ENCODE measurements around the gene KLF9. TPM values are rescaled to one million over a fixed set of nuclear protein-coding genes. Genes with fewer than 3 reads are reported as not detected.
A peak's percentile ranks its signal among the peaks of the same experiment; 100 is the strongest.

KLF9 gene
- polyA plus RNA-seq, 1 of the 3 experiments (the other 2 are of a cell fraction) = 5.8 TPM

DNA sequence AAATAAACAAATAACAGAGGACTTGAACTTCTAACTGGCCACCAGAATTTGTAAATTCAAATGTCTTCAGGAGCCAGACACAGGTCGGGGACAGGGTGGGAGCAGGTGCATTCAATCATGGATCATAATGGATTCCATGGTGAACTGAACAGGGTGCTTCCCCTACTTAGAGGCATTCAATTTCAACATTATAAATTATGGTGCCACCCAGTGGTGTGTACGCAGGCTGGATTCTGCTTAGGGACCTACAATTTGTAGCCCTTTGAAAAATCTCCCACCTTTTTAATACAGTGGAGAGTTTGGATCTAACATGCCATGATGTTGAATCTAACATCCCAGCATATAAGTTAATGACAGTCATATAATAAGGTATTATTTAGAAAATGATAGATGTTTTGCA, 22.3 kb downstream of the KLF9 start:
- Histone ChIP-seq H3K4me3 (ENCODE audit: low read depth in 2 of 2, low read length in 1 of 2) (no peak overlapping the region), H3K27ac (ENCODE audit: low read depth in 2 of 2, low read length in 1 of 2) (no peak overlapping the region), H3K79me2 (ENCODE audit: insufficient read depth) (peaks cover 37% of the 10 kb centered on the region), H3K9ac (no peak overlapping the region), H3K4me2 (no peak overlapping the region), H2AFZ (ENCODE audit: low read depth) (no peak overlapping the region), H3K4me1 (ENCODE audit: control insufficient read depth in 1 of 2, insufficient read depth in 2 of 2, low read depth in 1 of 2, low read length in 1 of 2) (peaks cover 0 to 2% of the 10 kb centered on the region in 2 experiments; a peak in 1 of 4 replicates), H3F3A (replicated peaks; ENCODE audit: insufficient read depth) (no peaks in the 10 kb centered on the region), H3K36me3 (replicated peaks in 1 of 2; ENCODE audit: control insufficient read depth in 1 of 2, insufficient read depth in 2 of 2, low read length in 1 of 2) (no peaks in the 10 kb centered on the region), H3K27me3 (ENCODE audit: insufficient read depth) (no peaks in the 10 kb centered on the region), H3K9me2 (no peaks in the 10 kb centered on the region), H3K9me3 (no peaks in the 10 kb centered on the region), H4K20me1 (ENCODE audit: insufficient read depth) (peaks cover 87% of the 10 kb centered on the region)
- TF ChIP-seq RAD21 (IDR thresholded peaks at IDR 0.05; ENCODE audit: low read length) (peak; percentile 45; the same call in 1 of the 2 replicates), EP300 (IDR thresholded peaks at IDR 0.05; ENCODE audit: borderline replicate concordance in 1 of 2, low read depth in 1 of 2, low read length in 1 of 2) (no peak), SIN3A (IDR thresholded peaks at IDR 0.05; ENCODE audit: borderline replicate concordance, low read depth, low read length) (no peak), YY1 (IDR thresholded peaks at IDR 0.05; ENCODE audit: low read depth) (no peak), JUND (IDR thresholded peaks at IDR 0.05) (no peak), NFIC (IDR thresholded peaks at IDR 0.05; ENCODE audit: borderline replicate concordance) (no peak), SMC3 (IDR thresholded peaks at IDR 0.05; ENCODE audit: low read depth, low read length) (peak; percentile 24; the same call in 1 of the 2 replicates), RFX5 (IDR thresholded peaks at IDR 0.05; ENCODE audit: low read length) (no peak), FOSL2 (IDR thresholded peaks at IDR 0.05; ENCODE audit: borderline replicate concordance, low read depth) (no peak), MEF2A (IDR thresholded peaks at IDR 0.05; ENCODE audit: borderline replicate concordance, low read depth) (no peak), FOXM1 (IDR thresholded peaks at IDR 0.05; ENCODE audit: low read depth) (no peak), GABPA (IDR thresholded peaks at IDR 0.05; ENCODE audit: low read depth) (no peak), POLR2AphosphoS5 (IDR thresholded peaks at IDR 0.05; ENCODE audit: low read depth, low read length) (no peak)
- TF ChIP-seq, protein P1, sequence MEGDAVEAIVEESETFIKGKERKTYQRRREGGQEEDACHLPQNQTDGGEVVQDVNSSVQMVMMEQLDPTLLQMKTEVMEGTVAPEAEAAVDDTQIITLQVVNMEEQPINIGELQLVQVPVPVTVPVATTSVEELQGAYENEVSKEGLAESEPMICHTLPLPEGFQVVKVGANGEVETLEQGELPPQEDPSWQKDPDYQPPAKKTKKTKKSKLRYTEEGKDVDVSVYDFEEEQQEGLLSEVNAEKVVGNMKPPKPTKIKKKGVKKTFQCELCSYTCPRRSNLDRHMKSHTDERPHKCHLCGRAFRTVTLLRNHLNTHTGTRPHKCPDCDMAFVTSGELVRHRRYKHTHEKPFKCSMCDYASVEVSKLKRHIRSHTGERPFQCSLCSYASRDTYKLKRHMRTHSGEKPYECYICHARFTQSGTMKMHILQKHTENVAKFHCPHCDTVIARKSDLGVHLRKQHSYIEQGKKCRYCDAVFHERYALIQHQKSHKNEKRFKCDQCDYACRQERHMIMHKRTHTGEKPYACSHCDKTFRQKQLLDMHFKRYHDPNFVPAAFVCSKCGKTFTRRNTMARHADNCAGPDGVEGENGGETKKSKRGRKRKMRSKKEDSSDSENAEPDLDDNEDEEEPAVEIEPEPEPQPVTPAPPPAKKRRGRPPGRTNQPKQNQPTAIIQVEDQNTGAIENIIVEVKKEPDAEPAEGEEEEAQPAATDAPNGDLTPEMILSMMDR (IDR thresholded peaks at IDR 0.05) = peak; percentile 45
- TF ChIP-seq, protein P2, sequence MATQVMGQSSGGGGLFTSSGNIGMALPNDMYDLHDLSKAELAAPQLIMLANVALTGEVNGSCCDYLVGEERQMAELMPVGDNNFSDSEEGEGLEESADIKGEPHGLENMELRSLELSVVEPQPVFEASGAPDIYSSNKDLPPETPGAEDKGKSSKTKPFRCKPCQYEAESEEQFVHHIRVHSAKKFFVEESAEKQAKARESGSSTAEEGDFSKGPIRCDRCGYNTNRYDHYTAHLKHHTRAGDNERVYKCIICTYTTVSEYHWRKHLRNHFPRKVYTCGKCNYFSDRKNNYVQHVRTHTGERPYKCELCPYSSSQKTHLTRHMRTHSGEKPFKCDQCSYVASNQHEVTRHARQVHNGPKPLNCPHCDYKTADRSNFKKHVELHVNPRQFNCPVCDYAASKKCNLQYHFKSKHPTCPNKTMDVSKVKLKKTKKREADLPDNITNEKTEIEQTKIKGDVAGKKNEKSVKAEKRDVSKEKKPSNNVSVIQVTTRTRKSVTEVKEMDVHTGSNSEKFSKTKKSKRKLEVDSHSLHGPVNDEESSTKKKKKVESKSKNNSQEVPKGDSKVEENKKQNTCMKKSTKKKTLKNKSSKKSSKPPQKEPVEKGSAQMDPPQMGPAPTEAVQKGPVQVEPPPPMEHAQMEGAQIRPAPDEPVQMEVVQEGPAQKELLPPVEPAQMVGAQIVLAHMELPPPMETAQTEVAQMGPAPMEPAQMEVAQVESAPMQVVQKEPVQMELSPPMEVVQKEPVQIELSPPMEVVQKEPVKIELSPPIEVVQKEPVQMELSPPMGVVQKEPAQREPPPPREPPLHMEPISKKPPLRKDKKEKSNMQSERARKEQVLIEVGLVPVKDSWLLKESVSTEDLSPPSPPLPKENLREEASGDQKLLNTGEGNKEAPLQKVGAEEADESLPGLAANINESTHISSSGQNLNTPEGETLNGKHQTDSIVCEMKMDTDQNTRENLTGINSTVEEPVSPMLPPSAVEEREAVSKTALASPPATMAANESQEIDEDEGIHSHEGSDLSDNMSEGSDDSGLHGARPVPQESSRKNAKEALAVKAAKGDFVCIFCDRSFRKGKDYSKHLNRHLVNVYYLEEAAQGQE (IDR thresholded peaks at IDR 0.05; ENCODE audit: low read depth, low read length) = no peak
- TF ChIP-seq, protein P3, sequence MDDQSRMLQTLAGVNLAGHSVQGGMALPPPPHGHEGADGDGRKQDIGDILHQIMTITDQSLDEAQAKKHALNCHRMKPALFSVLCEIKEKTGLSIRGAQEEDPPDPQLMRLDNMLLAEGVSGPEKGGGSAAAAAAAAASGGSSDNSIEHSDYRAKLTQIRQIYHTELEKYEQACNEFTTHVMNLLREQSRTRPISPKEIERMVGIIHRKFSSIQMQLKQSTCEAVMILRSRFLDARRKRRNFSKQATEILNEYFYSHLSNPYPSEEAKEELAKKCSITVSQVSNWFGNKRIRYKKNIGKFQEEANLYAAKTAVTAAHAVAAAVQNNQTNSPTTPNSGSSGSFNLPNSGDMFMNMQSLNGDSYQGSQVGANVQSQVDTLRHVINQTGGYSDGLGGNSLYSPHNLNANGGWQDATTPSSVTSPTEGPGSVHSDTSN (IDR thresholded peaks at IDR 0.05) = no peak
- TF ChIP-seq, protein P4, sequence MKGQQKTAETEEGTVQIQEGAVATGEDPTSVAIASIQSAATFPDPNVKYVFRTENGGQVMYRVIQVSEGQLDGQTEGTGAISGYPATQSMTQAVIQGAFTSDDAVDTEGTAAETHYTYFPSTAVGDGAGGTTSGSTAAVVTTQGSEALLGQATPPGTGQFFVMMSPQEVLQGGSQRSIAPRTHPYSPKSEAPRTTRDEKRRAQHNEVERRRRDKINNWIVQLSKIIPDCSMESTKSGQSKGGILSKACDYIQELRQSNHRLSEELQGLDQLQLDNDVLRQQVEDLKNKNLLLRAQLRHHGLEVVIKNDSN (IDR thresholded peaks at IDR 0.05; ENCODE audit: borderline replicate concordance, low read depth) = no peak
- TF ChIP-seq, protein P5, sequence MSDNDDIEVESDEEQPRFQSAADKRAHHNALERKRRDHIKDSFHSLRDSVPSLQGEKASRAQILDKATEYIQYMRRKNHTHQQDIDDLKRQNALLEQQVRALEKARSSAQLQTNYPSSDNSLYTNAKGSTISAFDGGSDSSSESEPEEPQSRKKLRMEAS (IDR thresholded peaks at IDR 0.05; ENCODE audit: low read depth) = no peak
- TF ChIP-seq, protein P6, sequence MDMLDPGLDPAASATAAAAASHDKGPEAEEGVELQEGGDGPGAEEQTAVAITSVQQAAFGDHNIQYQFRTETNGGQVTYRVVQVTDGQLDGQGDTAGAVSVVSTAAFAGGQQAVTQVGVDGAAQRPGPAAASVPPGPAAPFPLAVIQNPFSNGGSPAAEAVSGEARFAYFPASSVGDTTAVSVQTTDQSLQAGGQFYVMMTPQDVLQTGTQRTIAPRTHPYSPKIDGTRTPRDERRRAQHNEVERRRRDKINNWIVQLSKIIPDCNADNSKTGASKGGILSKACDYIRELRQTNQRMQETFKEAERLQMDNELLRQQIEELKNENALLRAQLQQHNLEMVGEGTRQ (IDR thresholded peaks at IDR 0.05; ENCODE audit: borderline replicate concordance, low read depth, low read length) = no peak
- DNase-seq = peak; percentile 34
- ChIA-PET POLR2A (no interaction called here), CTCF (interaction anchor here (1.1 to 1.2 kb wide), 2 partner anchors 13 to 210 kb away, joined by 3 read pairs; no protein-coding TSS in a partner anchor)
- WGBS (ENCODE audit: low lambda C conversion rate) = 61% methylated on average over 2 of the region's 2 CpGs
